GM12878 (cell line): ENCODE measurements around the gene XKRX. TPM values are rescaled to one million over a fixed set of nuclear protein-coding genes. Genes with fewer than 3 reads are reported as not detected.

Experiments
- ATF3 ChIP-seq: IDR thresholded peaks from 2 replicates; pipeline ENCODE4 v1.6.1; 2011; ENCODE audit warnings: low read depth, mild to moderate bottlenecking, low read length, moderate library complexity, borderline replicate concordance; ENCODE audit errors: extremely low read depth
- CUX1 ChIP-seq: IDR thresholded peaks from 2 replicates; pipeline ENCODE4 v1.6.1; 2012; ENCODE audit warnings: improper control_type of control experiment, low read depth, low read length; ENCODE audit not compliant: insufficient replicate concordance
- EGR1 ChIP-seq, 2 experiments: IDR thresholded peaks; 1 replicate in 1 of 2; 2 replicates in 1 of 2; pipeline ENCODE4 v1.6.1; 2011 to 2012; ENCODE audit warnings: low read depth in 2 of 2, low read length in 2 of 2, borderline replicate concordance in 1 of 2, mild to moderate bottlenecking in 1 of 2, moderate library complexity in 1 of 2
- SP1 ChIP-seq: IDR thresholded peaks from one replicate; pipeline ENCODE4 v1.6.1; 2011; ENCODE audit warnings: low read depth, low read length
- SUPT20H ChIP-seq: IDR thresholded peaks from 2 replicates; pipeline ENCODE4 v1.6.1; 2011; ENCODE audit warnings: low read depth, mild to moderate bottlenecking, low read length, moderate library complexity, borderline replicate concordance; ENCODE audit not compliant: control insufficient read depth
- TCF12 ChIP-seq: IDR thresholded peaks from 2 replicates; pipeline ENCODE4 v1.6.1; 2011; ENCODE audit warnings: low read depth, mild to moderate bottlenecking, low read length
- TCF7 ChIP-seq: IDR thresholded peaks from 2 replicates; pipeline ENCODE4 v1.6.1; 2014; ENCODE audit warnings: antibody characterized with exemption, borderline replicate concordance
- ZSCAN29 ChIP-seq: fragments of 450-650 bp; IDR thresholded peaks from 2 replicates; pipeline ENCODE4 v1.6.1; 2017; ENCODE audit warnings: mild to moderate bottlenecking, moderate library complexity
- polyA plus RNA-seq, 11 experiments: library from polyadenylated mRNA; depleted of rRNA in 4 of 11; unstranded in 6 of 11; stranded (reverse) in 5 of 11; fragments of >200 nt; fragmentation: Nextera tagmentation in 4 of 11; fragmentation: Illumina TruSeq in 1 of 11; extraction: Ambion mirVana in 4 of 11; extraction: Trizol in 1 of 11; gene quantifications; 1 replicate in 1 of 11; 2 replicates in 10 of 11; pipeline versions ENCODE4 v1.2.1 to v1.2.3, GENCODE V29; 2011 to 2016; ENCODE audit warnings: inconsistent platforms in 2 of 11, missing spikeins in 2 of 11, low read depth in 1 of 11
- total RNA-seq, 4 experiments: library from RNA; depleted of rRNA in 3 of 4; stranded (reverse); fragments of >200 nt in 3 of 4; fragmentation: Illumina TruSeq in 1 of 4; extraction: Trizol in 1 of 4; gene quantifications; 2 replicates each; pipeline versions ENCODE4 v1.2.1 to v1.2.3, GENCODE V29; 2013 to 2021
- TF ChIP-seq, protein P1 (sequence below): fragments of 450-650 bp; IDR thresholded peaks from 2 replicates; pipeline ENCODE4 v1.6.1; 2016; ENCODE audit warnings: mild to moderate bottlenecking, moderate library complexity, borderline replicate concordance
- TF ChIP-seq, protein P2 (sequence below): fragments of 450-650 bp; IDR thresholded peaks from 2 replicates; pipeline ENCODE4 v1.6.1; 2017; ENCODE audit warnings: mild to moderate bottlenecking, moderate library complexity

Gene XKRX
- total and polyA plus RNA-seq, 10 of the 15 experiments (the other 5 are each of a cell fraction or from before 2014, with no cell fraction given) = 0.07 to 0.30 (median 0.22) TPM; not detected in 4

GRCh38 chrX:100928660-100929613 is at the start of gene XKRX (continued):
- TF ChIP-seq CUX1 = no peak
- TF ChIP-seq ZSCAN29 = no peak
- TF ChIP-seq TCF7 = no peak
- TF ChIP-seq, protein P1, sequence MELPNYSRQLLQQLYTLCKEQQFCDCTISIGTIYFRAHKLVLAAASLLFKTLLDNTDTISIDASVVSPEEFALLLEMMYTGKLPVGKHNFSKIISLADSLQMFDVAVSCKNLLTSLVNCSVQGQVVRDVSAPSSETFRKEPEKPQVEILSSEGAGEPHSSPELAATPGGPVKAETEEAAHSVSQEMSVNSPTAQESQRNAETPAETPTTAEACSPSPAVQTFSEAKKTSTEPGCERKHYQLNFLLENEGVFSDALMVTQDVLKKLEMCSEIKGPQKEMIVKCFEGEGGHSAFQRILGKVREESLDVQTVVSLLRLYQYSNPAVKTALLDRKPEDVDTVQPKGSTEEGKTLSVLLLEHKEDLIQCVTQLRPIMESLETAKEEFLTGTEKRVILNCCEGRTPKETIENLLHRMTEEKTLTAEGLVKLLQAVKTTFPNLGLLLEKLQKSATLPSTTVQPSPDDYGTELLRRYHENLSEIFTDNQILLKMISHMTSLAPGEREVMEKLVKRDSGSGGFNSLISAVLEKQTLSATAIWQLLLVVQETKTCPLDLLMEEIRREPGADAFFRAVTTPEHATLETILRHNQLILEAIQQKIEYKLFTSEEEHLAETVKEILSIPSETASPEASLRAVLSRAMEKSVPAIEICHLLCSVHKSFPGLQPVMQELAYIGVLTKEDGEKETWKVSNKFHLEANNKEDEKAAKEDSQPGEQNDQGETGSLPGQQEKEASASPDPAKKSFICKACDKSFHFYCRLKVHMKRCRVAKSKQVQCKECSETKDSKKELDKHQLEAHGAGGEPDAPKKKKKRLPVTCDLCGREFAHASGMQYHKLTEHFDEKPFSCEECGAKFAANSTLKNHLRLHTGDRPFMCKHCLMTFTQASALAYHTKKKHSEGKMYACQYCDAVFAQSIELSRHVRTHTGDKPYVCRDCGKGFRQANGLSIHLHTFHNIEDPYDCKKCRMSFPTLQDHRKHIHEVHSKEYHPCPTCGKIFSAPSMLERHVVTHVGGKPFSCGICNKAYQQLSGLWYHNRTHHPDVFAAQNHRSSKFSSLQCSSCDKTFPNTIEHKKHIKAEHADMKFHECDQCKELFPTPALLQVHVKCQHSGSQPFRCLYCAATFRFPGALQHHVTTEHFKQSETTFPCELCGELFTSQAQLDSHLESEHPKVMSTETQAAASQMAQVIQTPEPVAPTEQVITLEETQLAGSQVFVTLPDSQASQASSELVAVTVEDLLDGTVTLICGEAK = no peak
- 0 out of 3 replicates have a peak, but pooled peaks of 1 of the 2 experiments have one; percentile 42 for TF ChIP-seq EGR1 (IDR thresholded peaks at IDR 0.05; ENCODE audit: borderline replicate concordance in 1 of 2, low read depth in 2 of 2, low read length in 2 of 2)
- TF ChIP-seq ATF3 = no peak
- TF ChIP-seq SUPT20H = no peak
- no peak for TF ChIP-seq TCF12
- TF ChIP-seq, protein P2, sequence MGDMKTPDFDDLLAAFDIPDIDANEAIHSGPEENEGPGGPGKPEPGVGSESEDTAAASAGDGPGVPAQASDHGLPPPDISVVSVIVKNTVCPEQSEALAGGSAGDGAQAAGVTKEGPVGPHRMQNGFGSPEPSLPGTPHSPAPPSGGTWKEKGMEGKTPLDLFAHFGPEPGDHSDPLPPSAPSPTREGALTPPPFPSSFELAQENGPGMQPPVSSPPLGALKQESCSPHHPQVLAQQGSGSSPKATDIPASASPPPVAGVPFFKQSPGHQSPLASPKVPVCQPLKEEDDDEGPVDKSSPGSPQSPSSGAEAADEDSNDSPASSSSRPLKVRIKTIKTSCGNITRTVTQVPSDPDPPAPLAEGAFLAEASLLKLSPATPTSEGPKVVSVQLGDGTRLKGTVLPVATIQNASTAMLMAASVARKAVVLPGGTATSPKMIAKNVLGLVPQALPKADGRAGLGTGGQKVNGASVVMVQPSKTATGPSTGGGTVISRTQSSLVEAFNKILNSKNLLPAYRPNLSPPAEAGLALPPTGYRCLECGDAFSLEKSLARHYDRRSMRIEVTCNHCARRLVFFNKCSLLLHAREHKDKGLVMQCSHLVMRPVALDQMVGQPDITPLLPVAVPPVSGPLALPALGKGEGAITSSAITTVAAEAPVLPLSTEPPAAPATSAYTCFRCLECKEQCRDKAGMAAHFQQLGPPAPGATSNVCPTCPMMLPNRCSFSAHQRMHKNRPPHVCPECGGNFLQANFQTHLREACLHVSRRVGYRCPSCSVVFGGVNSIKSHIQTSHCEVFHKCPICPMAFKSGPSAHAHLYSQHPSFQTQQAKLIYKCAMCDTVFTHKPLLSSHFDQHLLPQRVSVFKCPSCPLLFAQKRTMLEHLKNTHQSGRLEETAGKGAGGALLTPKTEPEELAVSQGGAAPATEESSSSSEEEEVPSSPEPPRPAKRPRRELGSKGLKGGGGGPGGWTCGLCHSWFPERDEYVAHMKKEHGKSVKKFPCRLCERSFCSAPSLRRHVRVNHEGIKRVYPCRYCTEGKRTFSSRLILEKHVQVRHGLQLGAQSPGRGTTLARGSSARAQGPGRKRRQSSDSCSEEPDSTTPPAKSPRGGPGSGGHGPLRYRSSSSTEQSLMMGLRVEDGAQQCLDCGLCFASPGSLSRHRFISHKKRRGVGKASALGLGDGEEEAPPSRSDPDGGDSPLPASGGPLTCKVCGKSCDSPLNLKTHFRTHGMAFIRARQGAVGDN = no peak
- peak; percentile 21 for TF ChIP-seq SP1
